ENCODE results near the gene RUNX2. TPM values are rescaled to one million over a fixed set of nuclear protein-coding genes. Genes with fewer than 3 reads are reported as not detected.

RUNX2 gene
- total RNA-seq, 2 experiments from 2014 or later = 0.27 to 0.44 TPM

DNA sequence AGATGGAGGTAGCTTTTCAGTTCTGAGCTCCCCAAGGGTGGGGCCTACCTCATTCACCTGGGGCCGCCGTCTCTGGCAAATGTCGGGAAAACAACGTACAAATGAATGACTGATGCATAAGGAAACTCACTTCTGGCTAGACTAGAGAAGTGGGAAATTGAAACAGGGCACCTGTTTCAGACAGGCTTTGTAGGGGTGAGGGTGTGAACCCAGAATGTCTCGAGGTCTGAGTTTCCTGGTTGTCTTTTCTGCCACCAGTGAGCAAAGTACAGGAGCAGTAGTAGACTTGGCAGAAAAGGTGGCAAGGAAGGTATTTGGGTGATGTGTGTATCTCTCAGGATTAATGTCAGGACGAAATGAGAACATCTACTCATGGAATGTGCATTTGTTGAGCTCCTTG lies 379.0 kb downstream of the RUNX2 start:
- no peaks in the 10 kb centered on the region for H3K79me2 ChIP-seq (ENCODE audit: insufficient read depth, low read depth, low read length)
- H3K9me3 ChIP-seq (ENCODE audit: low read length) = no peaks in the 10 kb centered on the region
- intact Hi-C loops (cut with micrococcal nuclease; ENCODE audit: unreplicated experiment) = no loop called here
- DNase-seq (ENCODE audit: low spot score) = no peak
- H3K4me3 ChIP-seq (ENCODE audit: low read depth, low read length, poor library complexity, severe bottlenecking) = no peak overlapping the region
- H4K20me1 ChIP-seq (ENCODE audit: insufficient read depth, low read length) = no peaks in the 10 kb centered on the region
- H3K36me3 ChIP-seq (ENCODE audit: insufficient read depth, low read length) = no peaks in the 10 kb centered on the region
- no peak overlapping the region for H2AFZ ChIP-seq (ENCODE audit: low read length)
- no peak overlapping the region for H3K27ac ChIP-seq (ENCODE audit: low read depth, low read length, poor library complexity, severe bottlenecking)
- H3K4me2 ChIP-seq (ENCODE audit: low read length) = no peak overlapping the region
- TF ChIP-seq EZH2phosphoT487 (IDR thresholded peaks at IDR 0.05; ENCODE audit: borderline replicate concordance, low read depth, low read length) = no peak
- TF ChIP-seq, protein P1, sequence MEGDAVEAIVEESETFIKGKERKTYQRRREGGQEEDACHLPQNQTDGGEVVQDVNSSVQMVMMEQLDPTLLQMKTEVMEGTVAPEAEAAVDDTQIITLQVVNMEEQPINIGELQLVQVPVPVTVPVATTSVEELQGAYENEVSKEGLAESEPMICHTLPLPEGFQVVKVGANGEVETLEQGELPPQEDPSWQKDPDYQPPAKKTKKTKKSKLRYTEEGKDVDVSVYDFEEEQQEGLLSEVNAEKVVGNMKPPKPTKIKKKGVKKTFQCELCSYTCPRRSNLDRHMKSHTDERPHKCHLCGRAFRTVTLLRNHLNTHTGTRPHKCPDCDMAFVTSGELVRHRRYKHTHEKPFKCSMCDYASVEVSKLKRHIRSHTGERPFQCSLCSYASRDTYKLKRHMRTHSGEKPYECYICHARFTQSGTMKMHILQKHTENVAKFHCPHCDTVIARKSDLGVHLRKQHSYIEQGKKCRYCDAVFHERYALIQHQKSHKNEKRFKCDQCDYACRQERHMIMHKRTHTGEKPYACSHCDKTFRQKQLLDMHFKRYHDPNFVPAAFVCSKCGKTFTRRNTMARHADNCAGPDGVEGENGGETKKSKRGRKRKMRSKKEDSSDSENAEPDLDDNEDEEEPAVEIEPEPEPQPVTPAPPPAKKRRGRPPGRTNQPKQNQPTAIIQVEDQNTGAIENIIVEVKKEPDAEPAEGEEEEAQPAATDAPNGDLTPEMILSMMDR (conservative IDR thresholded peaks at IDR 0.05; ENCODE audit: low read length) = no peak
- ChIA-PET POLR2A (interaction anchor here (2.1 kb wide), 1 partner anchor 10 kb away, joined by 5 read pairs; no protein-coding TSS in a partner anchor), CTCF (ENCODE audit: unreplicated experiment) (no interaction called here)
- H3K4me1 ChIP-seq (ENCODE audit: insufficient read depth, low read length, poor library complexity, severe bottlenecking) = peaks cover 3% of the 10 kb centered on the region
- no TSS peak for BruUV-seq (replicated peaks)
- H3K9me2 ChIP-seq (ENCODE audit: insufficient read depth, low read length) = no peaks in the 10 kb centered on the region

GRCh38 chr6:45709781-45710220 lies 381.7 kb downstream of the RUNX2 start:
- BruUV-seq (replicated peaks) = no TSS peak
- TF ChIP-seq, protein P1 (conservative IDR thresholded peaks at IDR 0.05; ENCODE audit: low read length) = no peak
- TF ChIP-seq EZH2phosphoT487 (IDR thresholded peaks at IDR 0.05; ENCODE audit: borderline replicate concordance, low read depth, low read length) = no peak
- intact Hi-C loops (cut with micrococcal nuclease; ENCODE audit: unreplicated experiment) = loop anchor here (10.0 kb wide), 4 partner anchors 205 to 1055 kb away; no protein-coding TSS in a partner anchor
- H3K27ac ChIP-seq (ENCODE audit: low read depth, low read length, poor library complexity, severe bottlenecking) = no peak overlapping the region
- POLR2A ChIA-PET = no interaction called here
- no peak overlapping the region for H3K4me3 ChIP-seq (ENCODE audit: low read depth, low read length, poor library complexity, severe bottlenecking)
- no peak overlapping the region for H2AFZ ChIP-seq (ENCODE audit: low read length)
- no peak for DNase-seq (ENCODE audit: low spot score)
- CTCF ChIA-PET (ENCODE audit: unreplicated experiment) = no interaction called here
- peaks cover 3% of the 10 kb centered on the region for H3K4me1 ChIP-seq (ENCODE audit: insufficient read depth, low read length, poor library complexity, severe bottlenecking)
- H3K79me2 ChIP-seq (ENCODE audit: insufficient read depth, low read depth, low read length) = no peaks in the 10 kb centered on the region
- no peak overlapping the region for H3K4me2 ChIP-seq (ENCODE audit: low read length)
- no peaks in the 10 kb centered on the region for H3K9me2 ChIP-seq (ENCODE audit: insufficient read depth, low read length)
- H3K36me3 ChIP-seq (ENCODE audit: insufficient read depth, low read length) = no peaks in the 10 kb centered on the region
- H4K20me1 ChIP-seq (ENCODE audit: insufficient read depth, low read length) = no peaks in the 10 kb centered on the region
- no peaks in the 10 kb centered on the region for H3K9me3 ChIP-seq (ENCODE audit: low read length)

GRCh38 chr6:45710304-45710821 lies 382.2 kb downstream of the RUNX2 start:
- CTCF ChIA-PET (ENCODE audit: unreplicated experiment) = no interaction called here
- Histone ChIP-seq H4K20me1 (ENCODE audit: insufficient read depth, low read length) (no peaks in the 10 kb centered on the region), H3K79me2 (ENCODE audit: insufficient read depth, low read depth, low read length) (no peaks in the 10 kb centered on the region), H3K36me3 (ENCODE audit: insufficient read depth, low read length) (no peaks in the 10 kb centered on the region), H3K4me2 (ENCODE audit: low read length) (no peak overlapping the region), H3K4me3 (ENCODE audit: low read depth, low read length, poor library complexity, severe bottlenecking) (no peak overlapping the region), H2AFZ (ENCODE audit: low read length) (no peak overlapping the region), H3K4me1 (ENCODE audit: insufficient read depth, low read length, poor library complexity, severe bottlenecking) (peaks cover 3% of the 10 kb centered on the region), H3K9me3 (ENCODE audit: low read length) (no peaks in the 10 kb centered on the region), H3K27ac (ENCODE audit: low read depth, low read length, poor library complexity, severe bottlenecking) (no peak overlapping the region), H3K9me2 (ENCODE audit: insufficient read depth, low read length) (no peaks in the 10 kb centered on the region)
- no peak for DNase-seq (ENCODE audit: low spot score)
- intact Hi-C loops (cut with micrococcal nuclease; ENCODE audit: unreplicated experiment) = loop anchor here (10.0 kb wide), 4 partner anchors 206 to 1056 kb away; no protein-coding TSS in a partner anchor
- TF ChIP-seq, protein P1 (conservative IDR thresholded peaks at IDR 0.05; ENCODE audit: low read length) = no peak
- no peak for TF ChIP-seq EZH2phosphoT487 (IDR thresholded peaks at IDR 0.05; ENCODE audit: borderline replicate concordance, low read depth, low read length)
- POLR2A ChIA-PET = no interaction called here
- BruUV-seq (replicated peaks) = no TSS peak

Data from OCI-LY7 (cell line).